GM12875 (cell line): ENCODE measurements around the gene MEIS1.

Experiments
- H3K4me3 ChIP-seq: one replicate; pipeline ENCODE4 v1.5.1; 2011; ENCODE audit warnings: low read depth, low read length, control low read depth
- CTCF ChIP-seq: IDR thresholded peaks from 2 replicates; pipeline ENCODE4 v1.5.1; 2011; ENCODE audit warnings: low read depth, mild to moderate bottlenecking, control low read depth, inconsistent platforms, low read length, moderate library complexity, borderline replicate concordance; ENCODE audit not compliant: insufficient read depth

The MEIS1 gene

DNA sequence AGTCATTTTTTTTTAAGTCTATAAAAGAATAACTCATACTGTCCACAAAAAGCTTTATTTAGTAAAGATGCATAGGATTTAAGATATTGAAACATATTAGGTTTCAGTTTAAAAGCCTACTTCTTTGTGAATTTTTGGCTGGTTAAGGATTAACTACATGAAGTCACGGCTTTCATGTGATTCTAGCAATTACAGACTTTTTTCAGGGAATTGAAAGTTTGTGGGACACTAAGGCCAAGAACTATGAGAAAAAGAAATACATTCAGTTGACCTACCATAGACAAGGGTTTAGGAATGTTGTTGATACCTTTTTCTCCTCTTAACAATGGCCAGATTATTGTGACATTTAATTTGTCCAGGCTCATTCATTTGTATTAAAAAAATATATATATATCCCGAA lies 109.3 kb downstream of the MEIS1 start:
- no peak for TF ChIP-seq CTCF
- no peak overlapping the region for H3K4me3 ChIP-seq

- TF ChIP-seq CTCF = no peak
- H3K4me3 ChIP-seq = no peak overlapping the region
These were observed 110.3 kb downstream of the MEIS1 start for GRCh38 chr2:66545258-66545657.

DNA sequence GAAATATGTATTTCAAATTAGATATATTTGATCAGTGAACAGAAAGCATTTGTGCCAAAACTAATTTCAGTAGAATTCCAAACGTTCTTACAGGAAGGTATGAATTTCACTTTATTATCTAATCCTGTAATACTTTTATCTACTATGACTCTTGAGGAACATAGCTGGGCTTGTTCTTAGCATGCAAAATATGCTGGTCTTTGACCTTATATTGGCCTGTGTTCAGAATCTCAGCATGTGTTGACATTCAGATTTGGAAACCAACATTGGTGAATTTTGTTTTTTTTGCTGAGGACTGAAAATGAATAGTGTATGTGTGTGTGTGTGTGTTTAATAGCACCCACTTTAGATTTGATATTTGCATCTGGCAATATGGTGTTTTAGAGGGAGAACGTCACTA lies 112.2 kb downstream of the MEIS1 start:
- H3K4me3 ChIP-seq = no peak overlapping the region
- no peak for TF ChIP-seq CTCF

DNA sequence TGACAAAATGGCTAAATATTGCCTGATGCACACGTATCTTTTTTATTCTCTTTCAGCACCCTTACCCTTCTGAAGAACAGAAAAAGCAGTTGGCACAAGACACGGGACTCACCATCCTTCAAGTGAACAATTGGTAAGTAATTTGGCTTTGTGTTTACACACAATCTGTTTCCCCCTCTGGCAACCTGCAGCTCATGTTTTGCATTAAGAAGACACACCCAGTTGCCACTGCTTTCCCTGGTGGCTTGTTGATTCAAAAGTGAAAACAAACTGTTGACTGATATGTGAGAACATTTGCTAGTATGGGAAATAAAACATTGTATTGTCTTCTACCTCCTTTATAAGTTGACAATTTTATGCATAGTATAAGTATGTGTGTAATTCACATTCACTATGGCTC lies 113.0 kb downstream of the MEIS1 start:
- no peak overlapping the region for H3K4me3 ChIP-seq
- TF ChIP-seq CTCF = no peak

DNA sequence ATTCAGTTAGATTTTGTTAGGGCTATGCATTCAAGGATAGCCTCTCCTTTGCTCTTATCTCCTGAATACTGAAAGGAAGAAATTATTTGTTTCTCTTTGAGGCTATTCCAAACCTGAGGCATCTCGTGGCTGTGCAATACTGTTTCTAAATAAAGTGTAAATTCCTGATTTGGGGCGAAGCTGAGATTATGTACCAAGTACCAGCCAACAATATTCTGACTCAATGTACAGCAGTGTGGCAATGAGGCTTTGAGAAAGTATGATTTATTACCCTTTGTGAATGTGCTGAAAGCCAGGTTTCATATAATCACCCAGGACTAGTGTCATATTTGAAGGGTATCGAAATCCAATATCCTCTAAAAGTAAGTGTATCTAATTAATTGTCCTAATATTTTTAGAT lies 113.5 kb downstream of the MEIS1 start:
- no peak for TF ChIP-seq CTCF
- no peak overlapping the region for H3K4me3 ChIP-seq

GRCh38 chr2:66550826-66551225 lies 115.9 kb downstream of the MEIS1 start:
- H3K4me3 ChIP-seq = no peak overlapping the region
- TF ChIP-seq CTCF = no peak

DNA sequence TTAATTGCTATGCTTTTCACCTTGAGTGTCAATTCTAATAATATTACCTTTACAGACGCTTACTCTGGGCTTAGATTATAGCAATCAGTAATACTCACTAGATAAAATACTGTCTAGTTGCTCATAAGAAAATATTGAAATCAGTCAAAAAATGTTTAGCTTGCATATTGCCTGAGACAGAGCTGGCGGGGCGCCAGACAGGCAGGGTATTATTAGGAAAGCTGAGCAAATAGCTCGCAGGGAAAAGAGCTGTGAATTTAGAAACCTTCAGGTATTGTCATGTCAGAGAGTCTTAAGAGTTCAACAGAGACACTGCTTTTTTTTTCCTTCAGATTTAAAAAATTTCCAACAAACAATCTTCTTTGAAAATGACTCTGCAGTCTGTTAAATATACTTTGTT lies 118.4 kb downstream of the MEIS1 start:
- no peak overlapping the region for H3K4me3 ChIP-seq
- TF ChIP-seq CTCF = no peak
